ENCODE data around the gene PPP2R5A.
"Not testable (repeated sequence)": the region's sequence is repeated elsewhere in the genome, so short reads cannot be mapped to it uniquely, and the experiment has no call there.

- TF ChIP-seq POLR2A (IDR thresholded peaks at IDR 0.05); POLR2AphosphoS5 (IDR thresholded peaks at IDR 0.05; ENCODE audit: insufficient read depth in 1 of 2, low read depth in 1 of 2); CTCF (IDR thresholded peaks at IDR 0.05): not testable (repeated sequence)
Observed at GRCh38 chr1:212305984-212306452, 20.8 kb downstream of the PPP2R5A start.
